ENCODE data around the gene PEX7.
"Not testable (repeated sequence)": the region's sequence is repeated elsewhere in the genome, so short reads cannot be mapped to it uniquely, and the experiment has no call there.

Gene PEX7

DNA sequence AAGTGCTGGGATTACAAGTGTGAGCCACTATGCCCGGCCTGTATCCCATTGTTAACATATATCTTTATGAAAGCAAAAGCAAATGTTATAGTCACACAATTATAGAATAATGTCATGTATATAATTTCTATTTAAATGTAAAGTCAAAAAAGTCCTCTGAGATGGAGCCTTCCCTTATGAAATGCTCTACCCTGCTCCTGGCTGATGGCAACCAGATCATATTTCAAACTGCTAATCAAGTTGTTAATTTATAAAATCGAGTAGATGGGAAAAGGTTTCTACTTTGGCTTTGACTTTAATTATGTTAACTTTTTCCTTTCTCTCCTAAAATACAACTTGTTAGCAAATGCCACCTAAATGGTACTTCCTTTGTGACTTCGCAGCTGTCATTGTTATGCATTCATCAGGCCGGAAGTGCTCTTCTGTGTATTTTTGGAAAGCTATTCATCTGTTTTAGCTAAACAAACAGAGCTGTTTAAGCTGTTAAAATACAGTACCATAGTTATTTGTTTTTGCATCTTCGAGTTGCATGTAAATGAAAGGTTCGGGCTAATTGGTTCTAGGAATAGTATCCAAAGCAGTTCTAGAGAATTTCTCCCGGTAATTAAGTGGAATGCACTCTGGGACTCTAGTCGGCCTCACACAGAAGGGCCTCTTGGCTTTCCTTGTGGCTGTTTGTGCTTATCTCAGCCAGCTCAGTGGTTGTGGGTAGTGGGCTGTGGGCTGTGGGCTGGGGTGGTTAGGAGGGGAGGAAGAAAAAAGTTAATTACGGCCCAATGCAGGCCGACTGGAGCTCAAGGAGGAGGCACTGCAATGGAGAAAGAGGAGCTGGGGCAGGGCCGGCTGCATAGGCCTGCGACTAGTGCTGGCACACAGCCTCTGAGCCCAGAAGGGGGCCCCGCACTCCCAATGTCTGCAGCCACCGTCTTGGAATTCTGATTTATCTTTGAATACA is 134.5 kb downstream of the PEX7 start:
- no peak for DNase-seq

DNA sequence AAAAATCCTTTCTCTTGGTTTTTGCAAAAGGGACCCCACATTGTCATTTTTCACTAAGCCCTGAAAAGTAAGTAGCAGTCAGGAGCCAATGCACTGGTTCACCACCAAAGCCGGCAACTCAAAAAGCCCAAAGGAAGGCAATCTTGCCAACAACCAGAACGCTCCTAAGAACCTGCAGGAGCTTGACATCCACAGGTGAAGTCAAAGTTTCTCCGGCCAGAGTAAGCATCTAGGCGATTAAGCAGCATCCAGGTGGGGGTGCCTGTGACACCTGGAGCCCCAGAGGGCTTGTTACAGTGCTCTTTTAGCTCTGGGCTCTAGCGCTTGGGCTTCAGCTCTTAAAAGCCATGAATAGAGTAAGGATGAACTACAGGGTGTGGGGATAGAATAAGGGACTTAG is 135.8 kb downstream of the PEX7 start:
- no peak for DNase-seq

DNA sequence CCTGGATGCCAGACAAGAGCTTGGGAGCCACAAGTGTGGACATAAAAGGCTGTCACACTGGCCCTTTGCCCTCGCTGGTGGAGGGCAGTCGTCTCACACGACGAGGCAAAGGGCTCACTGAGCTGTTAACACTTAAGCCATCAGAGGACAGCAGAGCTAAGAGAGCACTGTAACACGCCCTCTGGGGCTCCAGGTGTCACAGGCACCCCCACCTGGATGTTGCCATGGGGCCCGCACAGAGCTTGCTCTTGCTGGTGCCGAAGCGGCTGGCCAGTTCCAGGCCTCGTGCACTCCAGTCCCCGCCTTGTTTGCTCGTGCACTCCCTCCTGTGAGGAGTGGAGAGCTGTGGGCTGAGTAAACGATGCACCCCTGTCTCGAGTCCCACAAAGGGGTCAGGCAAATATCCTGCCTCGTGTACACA is 137.1 kb downstream of the PEX7 start:
- DNase-seq: no peak

DNA sequence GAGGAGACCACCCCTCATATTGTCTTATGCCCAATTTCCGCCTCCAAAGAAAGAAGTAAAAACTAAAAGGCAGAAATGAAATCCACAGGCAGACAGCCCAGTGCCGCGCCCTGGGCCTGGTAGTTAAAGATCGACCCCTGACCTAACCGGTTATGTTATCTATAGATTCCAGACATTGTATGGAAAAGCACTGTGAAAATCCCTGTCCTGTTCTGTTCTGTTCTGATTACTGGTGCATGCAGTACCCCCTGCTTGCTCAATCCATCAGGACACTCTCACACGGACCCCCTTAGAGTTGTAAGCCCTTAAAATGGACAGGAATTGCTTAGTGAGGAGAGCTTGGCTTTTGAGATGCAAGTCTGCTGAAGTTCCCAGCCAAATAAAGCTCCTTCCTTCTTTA is 137.5 kb downstream of the PEX7 start:
- not testable (repeated sequence) for DNase-seq

DNA sequence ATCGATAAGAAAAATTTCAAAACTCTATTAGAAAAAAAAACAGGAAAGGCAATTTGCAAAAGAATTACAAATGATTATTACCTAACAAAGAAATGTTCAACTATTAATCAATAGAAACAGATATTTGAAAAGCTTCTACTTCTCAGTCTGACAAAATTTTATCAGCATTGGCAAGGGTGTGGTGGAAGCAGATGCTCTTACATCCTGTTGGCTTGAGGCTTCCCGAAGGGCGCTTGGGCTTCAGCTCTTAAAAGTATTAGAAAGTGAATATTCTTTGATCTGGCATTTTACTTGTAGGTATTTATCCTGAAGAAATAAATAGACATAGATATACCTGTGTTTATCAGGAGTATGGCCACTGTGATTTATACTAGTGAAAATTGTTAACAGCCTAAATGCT is 138.4 kb downstream of the PEX7 start:
- no peak for DNase-seq

DNA sequence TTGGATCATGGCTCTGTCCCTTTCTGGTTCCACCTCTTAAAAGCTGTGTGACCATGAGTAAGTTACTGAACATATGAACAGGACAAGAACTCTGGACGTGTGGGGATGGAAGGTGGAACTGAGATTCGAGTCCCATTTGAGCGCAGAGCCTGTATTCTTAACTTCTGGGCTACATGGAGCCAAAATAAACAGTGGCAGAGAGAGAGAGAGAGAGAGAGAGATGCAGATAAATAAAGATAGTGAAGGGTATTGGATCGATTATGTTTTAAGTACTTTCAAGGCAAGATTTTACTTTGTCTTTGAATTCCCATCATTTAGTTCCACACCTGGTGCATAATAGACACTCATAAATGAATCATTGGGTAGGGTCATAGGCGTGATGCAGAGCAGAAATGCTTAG is 139.5 kb downstream of the PEX7 start:
- DNase-seq: no peak

DNA sequence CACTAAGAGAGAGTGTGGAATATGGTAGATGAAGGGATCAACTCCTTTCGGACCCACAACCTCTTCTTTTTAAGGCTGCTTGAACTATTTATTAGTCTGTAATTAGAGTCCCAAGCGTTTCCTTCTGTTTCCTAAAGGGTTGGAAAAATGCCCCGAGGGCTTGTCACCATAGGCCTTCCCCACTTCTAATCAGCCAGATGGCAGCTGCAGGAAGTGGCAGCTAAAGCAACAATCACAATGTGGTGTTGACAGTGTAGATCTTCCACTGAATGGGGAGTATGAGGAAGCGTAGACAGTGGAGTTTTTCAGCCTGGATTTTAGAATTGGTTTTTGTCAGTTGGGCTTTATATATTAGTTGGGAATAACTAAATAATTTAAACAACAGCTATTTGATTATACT is 140.3 kb downstream of the PEX7 start:
- DNase-seq: no peak

DNA sequence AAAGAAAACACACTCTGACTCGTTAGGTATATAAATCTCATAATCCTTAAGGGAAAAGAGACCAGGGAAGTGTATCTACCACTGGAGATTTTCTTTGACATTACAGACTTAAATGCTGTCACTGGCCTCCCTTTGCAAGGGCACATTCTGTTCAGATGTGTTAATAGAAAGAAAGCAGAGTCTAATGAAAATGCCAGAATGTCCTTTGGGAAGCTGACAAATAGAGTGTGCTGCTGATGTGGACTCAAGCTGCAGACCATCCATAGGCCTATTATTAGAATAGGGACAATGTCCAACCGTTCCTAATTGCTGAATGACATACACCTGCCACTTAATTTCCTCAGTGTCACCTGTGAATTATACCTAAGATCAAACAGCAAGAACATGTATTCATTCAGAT is 140.9 kb downstream of the PEX7 start:
- no peak for DNase-seq
